T-helper 9 cell (primary cell): ENCODE data around the gene MT1X.
"Not testable (repeated sequence)": the region's sequence is repeated elsewhere in the genome, so short reads cannot be mapped to it uniquely, and the experiment has no call there.

Experiments
- DNase-seq: peaks from one replicate; pipeline ENCODE4 v3.0.0-alpha.2; 2020

The MT1X gene

GRCh38 chr16:56657555-56658326 lies 24.5 kb upstream of the MT1X start, which contains the start of gene MT1F:
TSS of gene MT1F (plus strand) at chr16:56657959. CDS start at chr16:56658059, 100 bp downstream.
- DNase-seq = peak; percentile 67

GRCh38 chr16:56658327-56658875 lies 23.9 kb upstream of the MT1X start:
- no peak for DNase-seq

GRCh38 chr16:56662357-56663354 lies 19.6 kb upstream of the MT1X start:
- no peak for DNase-seq

DNA sequence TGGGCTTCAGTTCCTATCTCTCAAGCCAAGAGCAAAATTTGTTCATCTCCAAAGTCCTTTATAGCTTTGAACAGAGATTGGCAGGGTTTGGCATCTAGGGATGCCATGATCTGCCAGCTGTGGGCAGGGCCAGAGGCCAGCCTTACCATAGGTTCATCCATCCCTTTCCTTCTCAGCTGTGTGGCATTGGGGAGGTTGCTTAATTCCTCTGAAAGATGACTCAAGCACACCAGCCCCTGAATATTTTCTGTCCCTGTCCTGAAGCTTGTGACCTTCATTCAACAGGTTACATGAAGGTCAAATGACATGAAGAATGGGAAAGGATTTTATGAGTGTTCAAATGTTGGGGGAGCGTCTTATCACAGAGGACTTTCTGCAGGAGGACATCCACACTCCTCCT lies 17.8 kb upstream of the MT1X start:
- no peak for DNase-seq

GRCh38 chr16:56665286-56666261 lies 16.7 kb upstream of the MT1X start:
- DNase-seq = not testable (repeated sequence)

DNA sequence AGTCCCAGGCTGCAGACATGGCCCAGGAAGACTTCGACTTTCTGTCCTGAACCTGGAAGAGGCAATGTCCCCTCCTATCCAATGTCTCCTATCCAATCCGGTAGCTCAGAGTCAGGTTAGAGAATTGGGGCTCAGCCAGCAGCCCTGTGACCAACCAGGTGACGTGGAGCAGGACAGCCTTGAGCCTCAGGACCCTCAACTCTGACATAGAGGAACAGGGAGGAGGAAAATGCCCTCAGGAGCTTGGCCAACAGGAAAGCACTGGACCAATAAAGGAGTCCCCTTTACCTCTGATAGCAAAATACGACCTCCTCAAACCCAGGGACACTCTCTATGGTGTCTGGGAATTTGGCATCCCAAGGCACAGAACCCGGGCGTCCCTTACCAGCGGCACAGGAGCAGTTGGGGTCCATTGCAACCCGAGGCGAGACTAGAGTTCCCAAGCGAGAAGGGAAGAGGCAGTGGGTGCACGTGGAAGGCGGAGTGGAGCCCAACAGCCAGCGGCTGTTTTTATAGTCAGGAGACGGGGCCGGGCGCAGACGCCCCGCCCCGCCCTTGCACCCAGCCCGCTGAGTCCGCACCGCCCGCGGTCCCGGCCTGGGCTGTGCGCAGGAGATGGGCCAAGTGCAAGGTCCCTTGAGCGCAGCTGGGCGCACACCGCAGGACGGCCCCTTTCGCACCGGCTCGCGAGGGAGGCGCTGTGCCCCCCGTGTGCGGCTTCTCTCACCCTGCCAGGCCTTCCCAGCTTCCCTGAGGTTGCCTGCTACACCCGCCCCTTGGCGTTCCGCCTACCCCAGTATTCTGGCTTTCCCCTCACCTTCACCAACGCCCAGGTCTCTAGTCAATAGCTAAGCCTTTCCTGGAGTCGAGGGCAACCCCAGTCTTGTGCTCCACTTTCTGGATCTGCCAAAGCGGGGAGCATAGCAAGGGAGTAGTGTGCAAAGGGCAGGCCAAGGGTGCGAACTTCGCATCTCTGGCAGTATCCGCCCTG lies 14.4 kb upstream of the MT1X start, which contains the start of gene MT1G:
TSS of gene MT1G (minus strand) at position 485 of the 991 bp plus-strand sequence. CDS start at position 413, 72 bp downstream.
- no peak for DNase-seq

DNA sequence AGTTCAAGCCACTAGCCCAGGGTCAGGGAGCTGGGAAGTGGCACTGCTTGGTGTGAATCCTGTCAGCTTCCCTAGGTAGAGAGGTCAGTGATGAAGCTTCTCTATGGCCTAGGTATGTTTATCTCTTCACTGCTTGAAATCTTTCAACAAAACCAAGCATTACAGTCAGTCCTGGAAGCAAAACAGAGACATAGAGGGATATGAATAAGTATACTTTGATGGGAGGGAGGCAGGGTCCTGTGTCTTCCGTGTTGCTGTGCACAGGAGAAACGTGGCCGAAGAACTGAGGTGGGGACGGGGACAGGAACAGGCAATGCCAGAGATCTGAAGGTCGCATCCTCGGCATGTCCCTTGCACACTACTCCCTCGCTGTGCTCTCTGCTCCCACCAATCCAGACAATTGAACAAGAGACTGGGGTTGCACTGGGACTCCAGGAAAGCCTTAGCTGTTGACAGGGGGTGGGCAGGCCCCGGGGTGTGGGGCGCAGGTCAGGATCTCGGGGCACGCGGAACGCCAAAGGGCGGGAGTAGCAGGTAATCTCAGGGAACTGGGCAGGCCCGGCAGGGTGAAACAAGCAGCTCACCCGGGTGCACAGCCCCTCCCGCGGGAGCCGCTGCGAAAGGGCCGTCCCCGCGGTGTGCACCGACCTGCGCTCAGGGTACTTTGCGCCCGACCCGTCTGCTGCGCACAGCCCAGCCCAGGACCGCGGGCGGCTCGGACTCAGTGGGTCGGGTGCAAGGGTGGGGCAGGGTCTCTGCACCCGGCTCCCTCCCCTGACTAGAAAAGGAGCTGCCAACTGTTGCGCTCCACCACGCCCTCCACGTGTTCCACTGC lies 13.0 kb upstream of the MT1X start, which contains the start of gene MT1H:
TSS of gene MT1H (plus strand) at position 810 of the 835 bp plus-strand sequence. CDS start 71 bp downstream, outside the sequence.
- no peak for DNase-seq

- DNase-seq = no peak
Measured at GRCh38 chr16:56669840-56670619, 12.2 kb upstream of the MT1X start.

- DNase-seq = no peak
Measured at GRCh38 chr16:56670620-56670934, 11.7 kb upstream of the MT1X start.

DNA sequence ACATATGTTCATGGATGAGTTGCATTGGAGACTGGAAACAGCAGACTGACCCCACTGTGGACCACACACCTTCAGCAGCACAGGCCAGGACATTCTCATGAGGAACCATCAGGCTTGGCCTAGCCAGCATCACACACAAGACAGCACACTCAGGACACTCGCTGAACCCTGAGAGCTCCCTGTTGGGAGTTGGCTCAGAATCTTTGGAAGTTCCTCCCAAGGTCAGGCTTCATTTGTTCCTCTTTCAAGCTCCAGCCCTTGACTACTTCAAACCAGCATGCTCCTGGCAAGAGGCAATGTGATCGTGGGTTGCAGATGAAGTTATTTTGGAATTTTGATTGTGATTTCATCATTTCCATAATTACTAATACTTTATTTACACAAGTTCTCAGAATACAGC lies 10.6 kb upstream of the MT1X start:
- DNase-seq = not testable (repeated sequence)

DNA sequence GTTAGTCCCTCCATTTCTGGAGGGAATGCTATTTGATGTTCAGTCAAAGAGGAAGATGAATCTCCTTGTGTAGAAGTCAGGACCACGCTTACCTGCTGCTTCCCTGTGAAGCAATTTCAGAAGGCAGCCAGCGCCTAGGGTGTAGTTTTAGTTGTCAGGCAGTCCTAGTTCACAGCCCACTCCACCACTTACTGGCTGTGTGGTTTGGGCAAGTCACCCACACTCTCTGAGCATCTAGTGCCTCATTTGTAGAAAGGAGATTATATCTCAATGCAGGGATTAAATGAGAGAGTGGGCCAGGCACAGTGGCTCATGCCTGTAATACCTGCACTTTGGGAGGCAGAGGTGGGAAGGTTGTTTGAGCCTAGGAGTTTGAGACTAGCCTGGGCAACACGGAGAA lies 10.1 kb upstream of the MT1X start:
- not testable (repeated sequence) for DNase-seq

GRCh38 chr16:56672761-56673536 lies 9.3 kb upstream of the MT1X start:
- DNase-seq = no peak

DNA sequence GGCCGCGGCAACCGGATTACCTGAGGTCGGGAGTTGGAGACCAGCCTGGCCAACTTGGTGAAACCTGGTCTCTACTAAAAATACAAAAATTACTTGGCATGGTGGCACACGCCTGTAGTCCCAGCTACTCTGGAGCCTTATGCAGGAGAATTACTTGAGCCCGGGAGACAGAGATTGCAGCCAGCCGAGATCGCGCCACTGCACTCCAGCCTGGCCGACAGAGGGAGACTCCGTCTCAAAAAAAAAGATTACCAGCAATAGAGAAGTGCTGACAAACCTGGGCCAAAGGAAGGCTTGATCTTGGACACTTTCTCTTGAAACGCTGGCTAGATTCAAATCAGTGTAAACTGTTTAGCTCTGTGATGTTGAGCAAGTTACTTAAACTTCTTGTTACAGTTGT lies 8.3 kb upstream of the MT1X start:
- no peak for DNase-seq

DNA sequence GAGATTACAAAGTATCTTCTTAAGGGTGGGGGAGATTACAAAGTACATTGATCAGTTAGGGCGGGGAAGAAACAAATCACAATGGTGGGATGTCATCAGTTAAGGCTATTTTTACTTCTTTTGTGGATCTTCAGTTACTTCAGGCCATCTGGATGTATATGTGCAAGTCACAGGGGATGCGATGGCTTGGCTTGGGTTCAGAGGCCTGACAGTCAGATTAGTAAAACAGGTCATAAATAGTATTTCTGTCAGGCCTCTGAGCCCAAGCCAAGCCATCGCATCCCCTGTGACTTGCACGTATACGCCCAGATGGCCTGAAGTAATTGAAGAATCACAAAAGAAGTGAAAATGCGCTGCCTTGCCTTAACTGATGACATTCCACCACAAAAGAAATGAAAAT lies 7.7 kb upstream of the MT1X start:
- DNase-seq = not testable (repeated sequence)

GRCh38 chr16:56675685-56676210 lies 6.5 kb upstream of the MT1X start:
- DNase-seq = peak; percentile 16

GRCh38 chr16:56677474-56677873 lies 4.8 kb upstream of the MT1X start:
- DNase-seq = no peak

- DNase-seq = no peak
Measured at GRCh38 chr16:56679078-56679730, 3.1 kb upstream of the MT1X start.
